ENCODE results near the gene RPS19BP1.
A peak's percentile ranks its signal among the peaks of the same experiment; 100 is the strongest.

RPS19BP1 gene

DNA sequence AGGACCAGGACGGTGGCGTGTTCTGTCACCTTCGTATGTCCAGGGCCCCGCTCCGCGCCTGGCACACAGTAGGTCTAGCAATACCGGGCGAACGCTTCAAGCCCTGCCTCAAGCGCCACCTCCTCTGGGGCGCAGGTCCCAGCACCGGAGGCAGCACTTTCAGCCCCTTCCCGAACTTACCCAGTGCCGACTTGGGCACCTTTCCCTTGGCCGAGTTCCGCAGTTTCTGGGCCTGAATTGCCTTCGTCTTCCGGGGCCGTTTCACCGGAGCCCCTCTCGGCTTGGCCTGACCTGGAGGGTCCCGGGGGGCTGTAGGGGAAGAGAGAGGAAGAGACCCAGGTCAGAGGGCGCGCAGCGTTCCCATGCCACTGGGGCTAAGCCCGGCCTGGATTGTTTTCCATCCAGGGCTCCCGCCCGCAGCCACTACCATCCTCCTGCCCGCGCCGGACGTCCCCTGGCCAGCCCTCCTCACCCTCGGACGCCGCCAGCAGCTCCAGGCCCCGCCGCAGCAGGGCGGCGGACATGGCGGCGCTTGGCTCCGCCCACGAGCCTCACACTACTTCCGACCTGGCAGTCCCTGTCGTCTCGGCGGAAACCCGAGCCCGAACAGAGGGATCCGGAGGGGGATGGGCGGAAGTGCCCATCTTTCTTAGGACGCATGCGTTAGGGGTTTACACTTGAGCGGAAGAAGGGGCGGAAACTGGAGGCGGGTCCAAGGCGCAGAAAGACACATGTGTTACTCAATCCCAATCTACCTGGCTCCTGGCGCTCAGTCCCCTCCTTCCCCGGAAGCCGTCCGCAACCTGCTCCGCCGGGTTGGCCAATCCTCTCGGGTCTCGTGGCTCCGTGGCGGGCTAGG, at the start of gene RPS19BP1:
Gene RPS19BP1, minus strand, starts transcription at position 534 of the 859 bp plus-strand sequence. Its CDS starts 10 bp downstream, at position 524.
- H3K27me3 ChIP-seq, result no peaks in the 10 kb centered on the region
- H3K9me3 ChIP-seq, result no peaks in the 10 kb centered on the region
- H3K27ac ChIP-seq, result peak within 1 kb of the TSS; percentile 97
- H3K4me1 ChIP-seq, result peaks cover 79% of the 10 kb centered on the region
- TF ChIP-seq Cebpa-rat (IDR thresholded peaks at IDR 0.05), result peak; percentile 88
- H3K4me2 ChIP-seq, result peak within 1 kb of the TSS; percentile 100
- H3K36me3 ChIP-seq, result peaks cover 24% of the 10 kb centered on the region
- H3K4me3 ChIP-seq, result peak within 1 kb of the TSS; percentile 90
- H4K20me1 ChIP-seq, result peaks cover 43% of the 10 kb centered on the region
- H3K9ac ChIP-seq, result peak within 1 kb of the TSS; percentile 97

DNA sequence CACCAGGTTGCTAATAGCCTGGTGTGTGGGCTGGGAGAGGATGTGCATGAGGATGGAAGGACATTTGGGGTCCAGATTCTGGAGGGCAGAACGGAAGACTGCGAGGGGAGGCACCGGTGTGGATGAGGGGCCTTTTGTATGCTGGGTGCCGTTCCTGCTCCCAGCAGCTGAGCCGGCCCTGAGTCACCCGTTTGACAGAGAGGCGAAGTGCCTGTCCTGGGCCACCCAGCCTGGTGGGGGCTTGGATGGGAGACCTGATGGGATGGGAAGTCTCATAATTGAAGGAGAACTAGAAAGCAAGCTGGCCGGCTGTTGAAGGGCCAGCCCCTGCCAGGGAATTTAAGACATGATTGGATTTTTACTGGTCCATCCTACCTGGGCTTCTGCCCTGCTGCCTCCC, 48.8 kb upstream of the RPS19BP1 start:
- Histone ChIP-seq H3K4me2 (no peak overlapping the region), H4K20me1 (no peaks in the 10 kb centered on the region), H3K9ac (no peak overlapping the region), H3K27ac (no peak overlapping the region), H3K4me1 (peaks cover 48% of the 10 kb centered on the region), H3K36me3 (no peaks in the 10 kb centered on the region), H3K9me3 (no peaks in the 10 kb centered on the region), H3K27me3 (no peaks in the 10 kb centered on the region), H3K4me3 (no peak overlapping the region)
- TF ChIP-seq Cebpa-rat (IDR thresholded peaks at IDR 0.05), result no peak

GRCh38 chr22:39580795-39581194, 48.2 kb upstream of the RPS19BP1 start:
- no peaks in the 10 kb centered on the region for H3K36me3 ChIP-seq
- no peak overlapping the region for H3K9ac ChIP-seq
- no peak overlapping the region for H3K4me2 ChIP-seq
- no peaks in the 10 kb centered on the region for H4K20me1 ChIP-seq
- H3K27ac ChIP-seq, result no peak overlapping the region
- no peak overlapping the region for H3K4me3 ChIP-seq
- peaks cover 47% of the 10 kb centered on the region for H3K4me1 ChIP-seq
- H3K9me3 ChIP-seq, result no peaks in the 10 kb centered on the region
- no peaks in the 10 kb centered on the region for H3K27me3 ChIP-seq
- no peak for TF ChIP-seq Cebpa-rat (IDR thresholded peaks at IDR 0.05)

- Histone ChIP-seq H4K20me1 (no peaks in the 10 kb centered on the region), H3K4me1 (peaks cover 52% of the 10 kb centered on the region), H3K4me3 (no peak overlapping the region), H3K9me3 (no peaks in the 10 kb centered on the region), H3K4me2 (no peak overlapping the region), H3K27ac (no peak overlapping the region), H3K9ac (no peak overlapping the region), H3K27me3 (no peaks in the 10 kb centered on the region), H3K36me3 (no peaks in the 10 kb centered on the region)
- TF ChIP-seq Cebpa-rat (IDR thresholded peaks at IDR 0.05), result no peak
Measured at GRCh38 chr22:39580006-39580441, 47.5 kb upstream of the RPS19BP1 start.

- H3K27me3 ChIP-seq, result no peaks in the 10 kb centered on the region
- peak overlapping the region; percentile 1; the same call in 1 of the 2 replicates for H3K27ac ChIP-seq
Measured at GRCh38 chr22:39577900-39578299, 45.4 kb upstream of the RPS19BP1 start.

DNA sequence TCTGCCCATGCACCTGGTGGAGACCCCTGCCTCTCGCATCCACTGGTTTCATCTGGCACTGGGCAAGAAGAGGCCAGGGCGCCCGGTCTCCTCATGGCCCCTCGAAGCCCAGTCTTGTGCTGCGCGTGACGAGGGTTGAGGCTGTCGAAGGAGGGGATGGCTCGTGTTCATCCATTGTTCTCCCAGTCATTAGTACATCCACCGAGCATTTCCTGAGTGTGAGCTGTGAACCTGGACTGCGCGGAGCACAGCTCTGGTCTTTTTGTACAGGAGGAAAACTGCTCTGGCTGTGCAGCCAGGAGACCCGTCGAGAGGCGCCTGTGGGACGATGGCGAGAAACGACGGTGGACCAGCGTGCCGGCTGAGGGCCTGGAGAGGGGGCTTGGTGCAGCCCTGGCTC, 44.8 kb upstream of the RPS19BP1 start:
- Histone ChIP-seq H3K36me3 (no peaks in the 10 kb centered on the region), H4K20me1 (no peaks in the 10 kb centered on the region), H3K9me3 (no peaks in the 10 kb centered on the region), H3K27me3 (no peaks in the 10 kb centered on the region), H3K4me3 (no peak overlapping the region), H3K4me1 (peaks cover 46% of the 10 kb centered on the region), H3K27ac (peak overlapping the region; percentile 70; the same call in 1 of the 2 replicates), H3K9ac (no peak overlapping the region), H3K4me2 (peak overlapping the region; percentile 81)
- TF ChIP-seq Cebpa-rat (IDR thresholded peaks at IDR 0.05), result no peak

More at GRCh38 chr22:39577900-39578299, 45.4 kb upstream of the RPS19BP1 start:
- Histone ChIP-seq H3K4me3 (no peak overlapping the region), H3K9ac (no peak overlapping the region), H3K4me2 (peak overlapping the region; percentile 81), H4K20me1 (no peaks in the 10 kb centered on the region), H3K36me3 (no peaks in the 10 kb centered on the region), H3K9me3 (no peaks in the 10 kb centered on the region), H3K4me1 (peaks cover 46% of the 10 kb centered on the region)
- TF ChIP-seq Cebpa-rat (IDR thresholded peaks at IDR 0.05), result no peak

DNA sequence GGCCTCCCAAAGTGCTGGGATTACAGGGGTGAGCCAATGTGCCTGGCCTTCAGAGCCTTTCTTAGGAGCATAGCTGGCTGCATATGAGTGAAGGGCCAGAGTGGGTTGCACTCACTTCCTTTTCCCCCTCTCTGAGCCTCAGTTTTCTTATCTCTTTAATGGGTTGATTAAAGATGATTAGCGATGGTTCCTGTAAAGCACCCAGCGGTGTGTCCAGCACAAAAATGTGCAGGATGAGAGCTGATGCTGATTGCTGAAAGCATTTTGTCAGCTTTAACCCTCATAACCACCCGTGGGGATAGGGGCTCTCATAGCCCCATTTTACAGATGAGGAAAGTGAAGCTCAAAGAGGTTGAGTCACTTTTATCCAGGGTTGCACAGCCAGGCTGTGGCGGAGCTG, 43.5 kb upstream of the RPS19BP1 start:
- no peak for TF ChIP-seq Cebpa-rat (IDR thresholded peaks at IDR 0.05)
- H3K27me3 ChIP-seq, result no peaks in the 10 kb centered on the region
- H3K4me1 ChIP-seq, result peaks cover 46% of the 10 kb centered on the region
- no peaks in the 10 kb centered on the region for H3K9me3 ChIP-seq
- H3K36me3 ChIP-seq, result no peaks in the 10 kb centered on the region
- peak overlapping the region; percentile 81 for H3K4me2 ChIP-seq
- H3K9ac ChIP-seq, result no peak overlapping the region
- H3K4me3 ChIP-seq, result no peak overlapping the region
- H3K27ac ChIP-seq, result no peak overlapping the region
- H4K20me1 ChIP-seq, result no peaks in the 10 kb centered on the region

- Histone ChIP-seq H3K4me1 (peaks cover 46% of the 10 kb centered on the region), H3K9ac (no peak overlapping the region), H3K4me3 (no peak overlapping the region), H3K9me3 (0 out of 2 replicates have a peak, but pooled peaks cover 2% of the 10 kb centered on the region), H3K4me2 (no peak overlapping the region), H3K27ac (no peak overlapping the region), H3K36me3 (no peaks in the 10 kb centered on the region), H3K27me3 (no peaks in the 10 kb centered on the region), H4K20me1 (no peaks in the 10 kb centered on the region)
- no peak for TF ChIP-seq Cebpa-rat (IDR thresholded peaks at IDR 0.05)
Measured at GRCh38 chr22:39575552-39575825, 42.9 kb upstream of the RPS19BP1 start.

DNA sequence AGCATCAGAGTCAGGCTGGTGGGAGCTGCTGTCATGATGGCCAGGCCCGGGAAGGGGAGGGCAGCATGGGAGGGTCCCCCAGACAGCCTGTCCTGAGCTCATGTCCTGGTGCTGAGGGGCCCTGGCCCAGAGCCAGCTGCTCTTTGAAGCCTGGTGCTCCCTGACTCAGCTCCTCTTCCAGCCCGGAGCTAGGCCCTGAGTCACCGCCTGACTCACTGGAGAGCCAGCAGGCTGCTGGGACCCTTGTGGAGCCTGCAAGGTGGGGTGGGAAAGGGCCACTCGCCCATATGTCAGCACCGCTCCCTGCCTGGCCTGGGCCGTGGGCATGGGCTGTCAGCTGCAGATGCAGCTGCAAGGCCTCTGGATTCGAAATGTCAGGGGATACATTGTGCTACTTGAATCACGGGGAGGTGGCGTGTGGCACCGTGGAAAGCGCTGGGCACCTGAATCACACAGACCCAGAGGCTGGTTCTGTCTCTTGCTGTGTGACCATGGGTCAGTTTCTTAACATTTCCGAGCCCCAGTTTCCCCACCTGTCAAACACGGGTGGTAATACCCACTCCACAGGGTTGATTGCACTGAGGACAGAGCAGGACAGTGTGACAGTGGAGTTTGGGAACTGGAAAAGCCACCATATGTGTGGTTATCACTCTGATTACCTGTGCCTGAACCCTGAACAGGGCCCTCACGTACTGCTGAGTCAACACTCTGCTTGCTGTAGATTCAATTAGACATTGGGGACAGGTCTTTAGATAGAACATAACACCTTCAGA, 42.4 kb upstream of the RPS19BP1 start:
- Histone ChIP-seq H3K4me2 (peak overlapping the region; percentile 20; the same call in 1 of the 2 replicates), H3K36me3 (no peaks in the 10 kb centered on the region), H3K9ac (no peak overlapping the region), H3K4me1 (peaks cover 47% of the 10 kb centered on the region), H3K4me3 (no peak overlapping the region), H3K9me3 (0 out of 2 replicates have a peak, but pooled peaks cover 5% of the 10 kb centered on the region), H4K20me1 (no peaks in the 10 kb centered on the region), H3K27ac (0 out of 2 replicates have a peak overlapping the region, but pooled peaks have one; percentile 38), H3K27me3 (no peaks in the 10 kb centered on the region)
- no peak for TF ChIP-seq Cebpa-rat (IDR thresholded peaks at IDR 0.05)

GRCh38 chr22:39571538-39571937, 39.0 kb upstream of the RPS19BP1 start:
- Histone ChIP-seq H3K27ac (no peak overlapping the region), H3K9me3 (peaks cover 8% of the 10 kb centered on the region; the same call in 1 of the 2 replicates), H3K9ac (no peak overlapping the region), H3K36me3 (no peaks in the 10 kb centered on the region), H3K4me1 (peaks cover 50% of the 10 kb centered on the region), H3K27me3 (no peaks in the 10 kb centered on the region), H3K4me3 (no peak overlapping the region), H3K4me2 (no peak overlapping the region), H4K20me1 (no peaks in the 10 kb centered on the region)
- TF ChIP-seq Cebpa-rat (IDR thresholded peaks at IDR 0.05), result no peak
